ENCODE results near the gene GALNT9. TPM values are rescaled to one million over a fixed set of nuclear protein-coding genes. Genes with fewer than 3 reads are reported as not detected.
A peak's percentile ranks its signal among the peaks of the same experiment; 100 is the strongest.

Gene GALNT9
- total RNA-seq, 1 donor from 2014 or later = not detected

GRCh38 chr12:132174839-132175490, 154.4 kb downstream of the GALNT9 start:
- peaks cover 97% of the 10 kb centered on the region for H3K27me3 ChIP-seq (ENCODE audit: low read depth)
- no peaks in the 10 kb centered on the region for H3K9me3 ChIP-seq (replicated peaks)
- no peak for TF ChIP-seq CTCF (IDR thresholded peaks at IDR 0.05; ENCODE audit: borderline replicate concordance)
- intact Hi-C loops (cut with micrococcal nuclease) = no loop called here
- no peaks in the 10 kb centered on the region for H3K4me1 ChIP-seq
- no peak overlapping the region for H3K4me3 ChIP-seq
- no peak for DNase-seq
- H3K36me3 ChIP-seq = no peaks in the 10 kb centered on the region
- H3K27ac ChIP-seq (replicated peaks) = no peak overlapping the region

GRCh38 chr12:132174015-132174838, 155.2 kb downstream of the GALNT9 start:
- H3K27ac ChIP-seq (replicated peaks) = no peak overlapping the region
- H3K27me3 ChIP-seq (ENCODE audit: low read depth) = peaks cover 97% of the 10 kb centered on the region
- DNase-seq = peak; percentile 9
- intact Hi-C loops (cut with micrococcal nuclease) = no loop called here
- no peak overlapping the region for H3K4me3 ChIP-seq
- H3K36me3 ChIP-seq = no peaks in the 10 kb centered on the region
- TF ChIP-seq CTCF (IDR thresholded peaks at IDR 0.05; ENCODE audit: borderline replicate concordance) = no peak
- H3K9me3 ChIP-seq (replicated peaks) = no peaks in the 10 kb centered on the region
- H3K4me1 ChIP-seq = no peaks in the 10 kb centered on the region

- intact Hi-C loops (cut with micrococcal nuclease) = no loop called here
- H3K4me3 ChIP-seq = no peak overlapping the region
- no peaks in the 10 kb centered on the region for H3K9me3 ChIP-seq (replicated peaks)
- peak; percentile 8 for DNase-seq
- no peaks in the 10 kb centered on the region for H3K36me3 ChIP-seq
- TF ChIP-seq CTCF (IDR thresholded peaks at IDR 0.05; ENCODE audit: borderline replicate concordance) = no peak
- H3K27me3 ChIP-seq (ENCODE audit: low read depth) = peaks cover 95% of the 10 kb centered on the region
- H3K4me1 ChIP-seq = no peaks in the 10 kb centered on the region
- no peak overlapping the region for H3K27ac ChIP-seq (replicated peaks)
These were observed 156.0 kb downstream of the GALNT9 start for GRCh38 chr12:132173135-132174014.

- H3K4me3 ChIP-seq = no peak overlapping the region
- no peak overlapping the region for H3K27ac ChIP-seq (replicated peaks)
- peak; percentile 5 for DNase-seq
- no peaks in the 10 kb centered on the region for H3K9me3 ChIP-seq (replicated peaks)
- no peak for TF ChIP-seq CTCF (IDR thresholded peaks at IDR 0.05; ENCODE audit: borderline replicate concordance)
- peaks cover 97% of the 10 kb centered on the region for H3K27me3 ChIP-seq (ENCODE audit: low read depth)
- H3K4me1 ChIP-seq = no peaks in the 10 kb centered on the region
- intact Hi-C loops (cut with micrococcal nuclease) = no loop called here
- H3K36me3 ChIP-seq = no peaks in the 10 kb centered on the region
These were observed 156.8 kb downstream of the GALNT9 start for GRCh38 chr12:132172619-132173018.

GRCh38 chr12:132171968-132172521, 157.3 kb downstream of the GALNT9 start:
- TF ChIP-seq CTCF (IDR thresholded peaks at IDR 0.05; ENCODE audit: borderline replicate concordance) = no peak

More at GRCh38 chr12:132171968-132172521, 157.3 kb downstream of the GALNT9 start:
- H3K27ac ChIP-seq (replicated peaks) = no peak overlapping the region
- H3K36me3 ChIP-seq = no peaks in the 10 kb centered on the region
- no peak overlapping the region for H3K4me3 ChIP-seq
- no peaks in the 10 kb centered on the region for H3K4me1 ChIP-seq
- intact Hi-C loops (cut with micrococcal nuclease) = no loop called here
- DNase-seq = peak; percentile 5
- H3K27me3 ChIP-seq (ENCODE audit: low read depth) = peaks cover 94% of the 10 kb centered on the region
- H3K9me3 ChIP-seq (replicated peaks) = no peaks in the 10 kb centered on the region

All from left ventricle myocardium inferior (tissue), 1 donor.